HUDEP-2 (cell line): ENCODE measurements around the gene CNTNAP3B.
"Not testable (repeated sequence)": the region's sequence is repeated elsewhere in the genome, so short reads cannot be mapped to it uniquely, and the experiment has no call there.

Experiments used
- DNase-seq, 76 experiments: peaks; one replicate each; lab custom pipeline; 2025; ENCODE audit not compliant: unreplicated experiment in 76 of 76; lab: John Stamatoyannopoulos, UW

Gene CNTNAP3B

GRCh38 chr9:42129073-42129729 is at the start of gene CNTNAP3B:
TSS of gene CNTNAP3B (minus strand) at chr9:42129426. CDS start at chr9:42129094, 332 bp downstream.
- not testable (repeated sequence) for DNase-seq

- DNase-seq: peak in 5 of 76 experiments; percentile 1 to 16 (median 5)
Observed at GRCh38 chr9:42160299-42160698, 31.1 kb upstream of the CNTNAP3B start.

- not testable (repeated sequence) for DNase-seq
Observed at GRCh38 chr9:42127056-42127841, 2.0 kb downstream of the CNTNAP3B start.

GRCh38 chr9:42121007-42121406 is 8.2 kb downstream of the CNTNAP3B start:
- peak in 1 of 76 experiments; percentile 0 for DNase-seq

GRCh38 chr9:42095929-42096328 is 33.3 kb downstream of the CNTNAP3B start:
- DNase-seq: not testable (repeated sequence)

- DNase-seq: not testable (repeated sequence)
Observed at GRCh38 chr9:42084559-42084952, 44.7 kb downstream of the CNTNAP3B start.

- not testable (repeated sequence) for DNase-seq
Observed at GRCh38 chr9:42083877-42084558, 45.2 kb downstream of the CNTNAP3B start.

- DNase-seq: not testable (repeated sequence)
Observed at GRCh38 chr9:42080376-42080775, 48.9 kb downstream of the CNTNAP3B start.

GRCh38 chr9:42074868-42075267 is 54.4 kb downstream of the CNTNAP3B start:
- not testable (repeated sequence) for DNase-seq

- not testable (repeated sequence) for DNase-seq
Observed at GRCh38 chr9:42071026-42071425, 58.2 kb downstream of the CNTNAP3B start.

GRCh38 chr9:42070035-42070799 is 59.0 kb downstream of the CNTNAP3B start:
- not testable (repeated sequence) for DNase-seq

GRCh38 chr9:42053874-42054273 is 75.4 kb downstream of the CNTNAP3B start:
- DNase-seq: not testable (repeated sequence)

- DNase-seq: not testable (repeated sequence)
Observed at GRCh38 chr9:42050701-42051100, 78.5 kb downstream of the CNTNAP3B start.

- DNase-seq: not testable (repeated sequence)
Observed at GRCh38 chr9:42044422-42045010, 84.7 kb downstream of the CNTNAP3B start.

- not testable (repeated sequence) for DNase-seq
Observed at GRCh38 chr9:42033541-42033940, 95.7 kb downstream of the CNTNAP3B start.

GRCh38 chr9:42020639-42021038 is 108.6 kb downstream of the CNTNAP3B start:
- DNase-seq: not testable (repeated sequence)

- not testable (repeated sequence) for DNase-seq
Observed at GRCh38 chr9:42018220-42018922, 110.9 kb downstream of the CNTNAP3B start.

- DNase-seq: not testable (repeated sequence)
Observed at GRCh38 chr9:42014317-42014716, 114.9 kb downstream of the CNTNAP3B start.

GRCh38 chr9:41991607-41992006 is 137.6 kb downstream of the CNTNAP3B start:
- not testable (repeated sequence) for DNase-seq
